Endothelial cell of umbilical vein (primary cell): ENCODE data around the gene PAK6. TPM values are rescaled to one million over a fixed set of nuclear protein-coding genes. Genes with fewer than 3 reads are reported as not detected.

Experiments used
- BruUV-seq: library from RNA; stranded (reverse); fragments of 400-500 nt; replicated peaks from 2 replicates; lab custom pipeline; 2021; lab: Mats Ljungman, UMichigan
- CTCF ChIA-PET: fragments of 300-600, 350-600 bp; sonication (Branson Sonifier 250); formaldehyde crosslinking; loops from one replicate; lab custom pipeline; 2021; ENCODE audit warnings: antibody characterized with exemption, inconsistent platforms; lab: Charles Lee
- POLR2A ChIA-PET: fragments of 300-600, 350-600 bp; sonication (Branson Sonifier 250); formaldehyde crosslinking; loops from one replicate; lab custom pipeline; 2021; ENCODE audit warnings: antibody characterized with exemption, inconsistent platforms; lab: Charles Lee
- DNase-seq: peaks from one replicate; pipeline ENCODE4 v3.0.0-alpha.2; 2011; ENCODE audit warnings: low read depth, low spot score
- FAIRE-seq: peaks from 2 replicates; lab custom pipeline; 2011; peaks lifted over from hg19 to GRCh38; lab: Jason Lieb, UNC
- H2AFZ ChIP-seq: 2 replicates; pipeline ENCODE4 v1.6.0; 2012; ENCODE audit warnings: low read depth, low read length, control low read depth, inconsistent platforms
- H3K27ac ChIP-seq: 2 replicates; pipeline ENCODE4 v1.5.1; 2011; ENCODE audit warnings: low read depth, mild to moderate bottlenecking, control low read depth, low read length, moderate library complexity; ENCODE audit not compliant: insufficient read depth
- H3K27me3 ChIP-seq, 2 experiments: 2 replicates each; pipeline versions ENCODE4 v1.6.0 to v1.6.1; 2011; ENCODE audit warnings: low read length in 2 of 2, mixed read lengths in 1 of 2; ENCODE audit not compliant: control insufficient read depth in 2 of 2, insufficient read depth in 2 of 2
- H3K36me3 ChIP-seq, 2 experiments: 2 replicates in 1 of 2; 3 replicates in 1 of 2; pipeline ENCODE4 v1.5.1; 2011; ENCODE audit warnings: low read length in 2 of 2, mild to moderate bottlenecking in 1 of 2, moderate library complexity in 1 of 2; ENCODE audit not compliant: control insufficient read depth in 2 of 2, insufficient read depth in 2 of 2; ENCODE audit errors: extremely low read depth in 1 of 2
- H3K4me1 ChIP-seq: 3 replicates; pipeline ENCODE4 v1.5.1; 2011; ENCODE audit warnings: mild to moderate bottlenecking, low read length; ENCODE audit not compliant: control insufficient read depth, insufficient read depth; ENCODE audit errors: extremely low read depth
- H3K4me2 ChIP-seq: 2 replicates; pipeline ENCODE4 v1.6.1; 2011; ENCODE audit warnings: low read length, control low read depth, mixed read lengths; ENCODE audit not compliant: insufficient read depth
- H3K4me3 ChIP-seq, 3 experiments: fragments of 200-600 bp in 1 of 3; sonication (generic), shearing (Covaris generic) in 1 of 3; replicated peaks in 1 of 3; 2 replicates each; pipeline ENCODE4 v1.5.1; 2011 to 2016; ENCODE audit warnings: control low read depth in 3 of 3, low read length in 3 of 3, mild to moderate bottlenecking in 2 of 3, inconsistent platforms in 1 of 3, low read depth in 1 of 3, moderate library complexity in 1 of 3; ENCODE audit not compliant: insufficient read depth in 1 of 3
- H3K79me2 ChIP-seq: 2 replicates; pipeline ENCODE4 v1.6.0; 2012; ENCODE audit warnings: low read length, inconsistent platforms; ENCODE audit not compliant: control insufficient read depth, insufficient read depth
- H3K9ac ChIP-seq: replicated peaks from 2 replicates; pipeline ENCODE3; 2011; ENCODE audit warnings: low read length, control low read depth; ENCODE audit not compliant: insufficient read depth; ENCODE audit errors: extremely low read depth
- H3K9me1 ChIP-seq: replicated peaks from 3 replicates; pipeline ENCODE4 v1.6.0; 2011; ENCODE audit warnings: mild to moderate bottlenecking, low read length; ENCODE audit not compliant: control insufficient read depth, insufficient read depth; ENCODE audit errors: extremely low read depth
- H3K9me3 ChIP-seq: replicated peaks from 2 replicates; pipeline ENCODE4 v1.5.1; 2012; ENCODE audit warnings: low read length, inconsistent platforms; ENCODE audit not compliant: control insufficient read depth, insufficient read depth
- H4K20me1 ChIP-seq: replicated peaks from 2 replicates; pipeline ENCODE3; 2011; ENCODE audit warnings: mild to moderate bottlenecking, low read length; ENCODE audit not compliant: control insufficient read depth, insufficient read depth; ENCODE audit errors: extremely low read depth
- CTCF ChIP-seq, 2 donors: IDR thresholded peaks; 1 replicate in 1 of 2; 2 replicates in 1 of 2; pipeline ENCODE4 v1.5.1; 2011; ENCODE audit warnings: low read length in 2 of 2, mild to moderate bottlenecking in 2 of 2, moderate library complexity in 2 of 2, control low read depth in 1 of 2, inconsistent platforms in 1 of 2, low read depth in 1 of 2; ENCODE audit not compliant: insufficient read depth in 1 of 2; ENCODE audit errors: extremely low read depth in 1 of 2
- EZH2 ChIP-seq: IDR thresholded peaks from 2 replicates; pipeline ENCODE4 v1.6.1; 2012; ENCODE audit warnings: borderline replicate concordance, low read depth, mild to moderate bottlenecking, moderate library complexity, low read length, inconsistent platforms; ENCODE audit not compliant: severe bottlenecking
- FOS ChIP-seq: IDR thresholded peaks from 2 replicates; pipeline ENCODE4 v1.6.1; 2011; ENCODE audit warnings: mild to moderate bottlenecking, low read length, moderate library complexity, borderline replicate concordance; ENCODE audit not compliant: insufficient read depth
- GATA2 ChIP-seq: IDR thresholded peaks from 2 replicates; pipeline ENCODE4 v1.7.0; 2011; ENCODE audit warnings: low read depth, mild to moderate bottlenecking, moderate library complexity, mixed read lengths, low read length; ENCODE audit not compliant: insufficient read length, insufficient read depth
- JUN ChIP-seq: IDR thresholded peaks from 2 replicates; pipeline ENCODE4 v1.6.1; 2011; ENCODE audit warnings: borderline replicate concordance, low read depth; ENCODE audit not compliant: insufficient read length, insufficient read depth
- MAX ChIP-seq: IDR thresholded peaks from 2 replicates; pipeline ENCODE4 v1.6.1; 2011; ENCODE audit not compliant: insufficient read depth, insufficient read length
- MYC ChIP-seq: IDR thresholded peaks from one replicate; pipeline ENCODE4 v1.6.1; 2011; ENCODE audit warnings: mild to moderate bottlenecking, low read depth, low read length
- POLR2A ChIP-seq: IDR thresholded peaks from 2 replicates; pipeline ENCODE4 v1.6.1; 2012; ENCODE audit warnings: low read depth, mild to moderate bottlenecking, control low read depth, low read length
- POLR2AphosphoS5 ChIP-seq: IDR thresholded peaks from 2 replicates; pipeline ENCODE4 v1.6.1; 2012; ENCODE audit warnings: low read depth, mild to moderate bottlenecking, control low read depth, low read length, moderate library complexity; ENCODE audit not compliant: insufficient read depth
- dilution Hi-C: fragments of 300-500 bp; cut with MboI; formaldehyde crosslinking; loops from one replicate; pipeline ENCODE4 v1.15.0; 2019; ENCODE audit warnings: low sequenced_read_pairs; ENCODE audit not compliant: extremely low pct_ligation_motif_present
- intact Hi-C: fragments of 100-400 bp; cut with micrococcal nuclease; formaldehyde crosslinking; loops from one replicate; pipeline ENCODE4 v1.10.0; 2022
- polyA plus RNA-seq, 4 experiments: library from polyadenylated mRNA; depleted of rRNA in 3 of 4; stranded (reverse) in 3 of 4; unstranded in 1 of 4; fragments of >200 nt; gene quantifications; 2 replicates each; pipeline versions ENCODE4 v1.2.1 to v1.2.3, GENCODE V29; 2011 to 2012; ENCODE audit warnings: missing spikeins in 1 of 4
- total RNA-seq: library from RNA; stranded (reverse); gene quantifications from 2 replicates; pipeline ENCODE4 v1.2.3, GENCODE V29; 2021

The PAK6 gene
- total and polyA plus RNA-seq, 2 donors (not counting 3 experiments of a cell fraction or from before 2014, with no cell fraction given): not detected

GRCh38 chr15:40316931-40317330 is 78.1 kb downstream of the PAK6 start:
- Histone ChIP-seq H3K4me1 (peaks cover 32% of the 10 kb centered on the region), H3K9ac (no peak overlapping the region), H3K27ac (no peak overlapping the region), H2AFZ (no peak overlapping the region), H3K27me3 (no peaks in the 10 kb centered on the region), H3K36me3 (no peaks in the 10 kb centered on the region), H4K20me1 (no peaks in the 10 kb centered on the region), H3K79me2 (no peaks in the 10 kb centered on the region), H3K9me1 (no peaks in the 10 kb centered on the region), H3K9me3 (no peaks in the 10 kb centered on the region), H3K4me3 (no peak overlapping the region), H3K4me2 (no peak overlapping the region)
- DNase-seq (no peak), FAIRE-seq (no peak)
- POLR2A ChIA-PET: no interaction called here
- intact Hi-C loops: no loop called here
- no peak for TF ChIP-seq POLR2A
- TF ChIP-seq MAX: no peak
- TF ChIP-seq MYC: no peak
- no peak for TF ChIP-seq POLR2AphosphoS5
- no peak for TF ChIP-seq JUN
- TF ChIP-seq EZH2: no peak
- no peak for TF ChIP-seq CTCF (IDR thresholded peaks at IDR 0.05; ENCODE audit: extremely low read depth in 1 of 2, insufficient read depth in 1 of 2, low read depth in 1 of 2, low read length in 2 of 2)
- no peak for TF ChIP-seq GATA2
- TF ChIP-seq FOS: no peak
- no TSS peak for BruUV-seq
- CTCF ChIA-PET: interaction anchor here (1.5 to 15.0 kb wide), 3 partner anchors 21 to 38 kb away, joined by 3 to 403 read pairs (median 287); partner anchors contain the start of gene CCDC9B
- dilution Hi-C loops: no loop called here
